ENCODE measurements around the gene SPINK2.

Gene SPINK2

DNA sequence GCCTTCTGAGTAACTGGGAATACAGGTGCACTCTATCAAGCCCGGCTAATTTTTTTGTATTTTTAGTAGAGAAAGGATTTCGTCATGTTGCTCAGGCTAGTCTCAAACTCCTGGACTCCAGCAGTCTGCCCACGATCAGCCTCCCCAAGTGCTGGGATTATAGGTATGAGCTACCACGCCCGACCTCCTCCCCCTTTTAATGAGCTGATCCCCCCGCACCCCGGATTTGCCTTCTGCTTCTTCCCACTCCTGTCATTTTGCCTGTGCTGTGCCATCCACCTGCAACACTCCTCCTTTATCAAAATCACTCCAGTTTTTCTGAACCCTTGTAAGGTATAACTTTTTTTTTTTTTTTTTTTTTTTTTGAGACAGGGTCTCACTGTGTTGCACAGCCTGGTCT lies 33.4 kb downstream of the SPINK2 start:
- no peak overlapping the region for H3K27ac ChIP-seq (ENCODE audit: insufficient read depth in 1 of 2, low read depth in 1 of 2, low read length in 2 of 2, poor library complexity in 1 of 2, severe bottlenecking in 2 of 2)
- POLR2A ChIA-PET, result no interaction called here
- DNase-seq, result no peak
- no peaks in the 10 kb centered on the region for H3K27me3 ChIP-seq (replicated peaks in 2 of 5; ENCODE audit: control insufficient read depth in 4 of 5, insufficient read depth in 5 of 5, low read length in 4 of 5)
- no peaks in the 10 kb centered on the region for H3K36me3 ChIP-seq (ENCODE audit: control insufficient read depth in 4 of 4, insufficient read depth in 4 of 4, low read length in 3 of 4)
- H3K4me1 ChIP-seq (ENCODE audit: control extremely low read depth in 1 of 4, control insufficient read depth in 4 of 4, insufficient read depth in 4 of 4, low read length in 3 of 4), result peaks cover 0 to 4% (median 3%) of the 10 kb centered on the region in 4 experiments
- no peak overlapping the region for H3K4me3 ChIP-seq (ENCODE audit: control insufficient read depth in 1 of 7, extremely low read depth in 1 of 7, insufficient read depth in 4 of 7, low read depth in 2 of 7, low read length in 6 of 7)
- CTCF ChIA-PET, result interaction anchor here (0.6 kb wide), 1 partner anchor 59 kb away, joined by 3 read pairs; no protein-coding TSS in a partner anchor
- peaks cover 0 to 2% (median 0%) of the 10 kb centered on the region in 5 experiments for H3K9me3 ChIP-seq (ENCODE audit: control extremely low read depth in 1 of 5, control insufficient read depth in 4 of 5, insufficient read depth in 2 of 5, low read depth in 1 of 5, low read length in 4 of 5)
- 96% methylated on average over 3 of the region's 7 CpGs for WGBS (ENCODE audit: insufficient coverage)

DNA sequence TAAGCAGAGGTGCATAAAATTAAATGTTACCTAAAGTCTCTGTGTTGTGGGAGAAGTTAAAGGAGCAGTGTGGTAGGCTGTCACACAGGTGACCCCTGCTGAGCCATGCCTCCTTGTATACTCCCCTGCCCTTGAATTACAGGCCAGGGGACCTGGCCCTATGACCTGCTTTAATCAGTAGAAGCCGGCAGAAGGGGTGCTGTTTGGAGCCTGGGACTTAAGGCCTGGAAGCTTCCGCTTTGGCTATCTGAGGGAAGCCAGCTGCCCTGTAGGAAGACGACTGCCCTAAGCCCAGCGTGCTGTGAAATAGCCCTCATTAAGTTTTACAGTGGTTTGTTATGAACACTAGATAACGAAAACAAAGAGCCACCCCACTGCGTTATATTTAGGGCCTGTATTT lies 34.1 kb downstream of the SPINK2 start:
- 98% methylated on average over 6 of the region's 6 CpGs for WGBS (ENCODE audit: insufficient coverage)

DNA sequence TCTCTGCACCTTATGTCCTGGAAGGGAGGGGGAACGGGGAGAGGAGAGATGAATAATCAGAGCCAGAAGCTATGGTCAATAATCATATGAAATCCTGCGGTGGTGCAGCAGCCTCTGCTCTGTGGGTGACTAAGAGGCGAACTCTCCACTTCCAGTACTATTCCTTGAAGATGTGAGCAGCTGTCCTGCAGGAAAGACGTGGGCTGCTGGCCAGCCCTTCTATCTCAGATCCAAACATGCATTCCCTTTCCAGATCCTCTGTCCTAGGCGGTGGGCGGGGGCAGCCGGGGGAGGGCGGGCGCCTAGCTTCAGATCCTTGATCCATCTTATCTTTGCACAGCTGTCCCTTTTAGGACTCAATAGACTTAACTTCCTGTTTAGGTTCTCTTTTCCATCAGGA lies 34.5 kb downstream of the SPINK2 start:
- Histone ChIP-seq H3K9me3 (ENCODE audit: control extremely low read depth in 1 of 5, control insufficient read depth in 4 of 5, insufficient read depth in 2 of 5, low read depth in 1 of 5, low read length in 4 of 5) (peaks cover 0 to 2% (median 0%) of the 10 kb centered on the region in 5 experiments), H3K27ac (ENCODE audit: insufficient read depth in 1 of 2, low read depth in 1 of 2, low read length in 2 of 2, poor library complexity in 1 of 2, severe bottlenecking in 2 of 2) (no peak overlapping the region), H3K4me3 (ENCODE audit: control insufficient read depth in 1 of 7, extremely low read depth in 1 of 7, insufficient read depth in 4 of 7, low read depth in 2 of 7, low read length in 6 of 7) (no peak overlapping the region), H3K27me3 (replicated peaks in 2 of 5; ENCODE audit: control insufficient read depth in 4 of 5, insufficient read depth in 5 of 5, low read length in 4 of 5) (no peaks in the 10 kb centered on the region), H3K4me1 (ENCODE audit: control extremely low read depth in 1 of 4, control insufficient read depth in 4 of 4, insufficient read depth in 4 of 4, low read length in 3 of 4) (peaks cover 0 to 4% (median 3%) of the 10 kb centered on the region in 4 experiments), H3K36me3 (ENCODE audit: control insufficient read depth in 4 of 4, insufficient read depth in 4 of 4, low read length in 3 of 4) (no peaks in the 10 kb centered on the region)
- WGBS (ENCODE audit: insufficient coverage), result 88% methylated on average over 8 of the region's 9 CpGs
- DNase-seq, result no peak
- ChIA-PET POLR2A (no interaction called here), CTCF (interaction anchor here (0.9 kb wide), 1 partner anchor 210 kb away, joined by 4 read pairs; no protein-coding TSS in a partner anchor)

More for the DNA sequence above, 34.1 kb downstream of the SPINK2 start:
- Histone ChIP-seq H3K9me3 (ENCODE audit: control extremely low read depth in 1 of 5, control insufficient read depth in 4 of 5, insufficient read depth in 2 of 5, low read depth in 1 of 5, low read length in 4 of 5) (peaks cover 0 to 2% (median 0%) of the 10 kb centered on the region in 5 experiments), H3K27me3 (replicated peaks in 2 of 5; ENCODE audit: control insufficient read depth in 4 of 5, insufficient read depth in 5 of 5, low read length in 4 of 5) (no peaks in the 10 kb centered on the region), H3K36me3 (ENCODE audit: control insufficient read depth in 4 of 4, insufficient read depth in 4 of 4, low read length in 3 of 4) (no peaks in the 10 kb centered on the region), H3K27ac (ENCODE audit: insufficient read depth in 1 of 2, low read depth in 1 of 2, low read length in 2 of 2, poor library complexity in 1 of 2, severe bottlenecking in 2 of 2) (no peak overlapping the region), H3K4me3 (ENCODE audit: control insufficient read depth in 1 of 7, extremely low read depth in 1 of 7, insufficient read depth in 4 of 7, low read depth in 2 of 7, low read length in 6 of 7) (no peak overlapping the region), H3K4me1 (ENCODE audit: control extremely low read depth in 1 of 4, control insufficient read depth in 4 of 4, insufficient read depth in 4 of 4, low read length in 3 of 4) (peaks cover 0 to 4% (median 3%) of the 10 kb centered on the region in 4 experiments)
- CTCF ChIA-PET, result interaction anchor here (0.6 to 0.9 kb wide), 2 partner anchors 58 to 211 kb away, joined by 3 to 4 read pairs; no protein-coding TSS in a partner anchor
- POLR2A ChIA-PET, result no interaction called here
- no peak for DNase-seq

DNA sequence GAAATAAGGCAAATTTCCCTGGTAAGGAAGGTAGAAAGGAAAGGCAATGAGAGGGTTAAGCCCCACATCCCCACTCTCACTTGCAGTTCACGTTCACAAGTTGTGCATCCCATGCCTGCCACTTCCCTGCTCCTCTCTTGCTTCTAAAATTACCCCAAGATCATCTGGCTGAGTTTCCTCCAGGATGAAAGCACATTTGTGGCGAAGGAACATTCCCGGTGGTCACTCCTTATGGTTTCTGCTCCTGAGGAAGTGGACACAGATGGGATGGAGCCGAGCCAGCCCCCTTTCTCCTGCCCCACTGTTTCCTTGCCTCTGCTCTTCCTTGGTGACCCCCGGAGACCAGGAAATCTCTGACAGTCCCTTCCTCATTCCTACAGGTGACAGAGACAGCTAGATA lies 37.5 kb downstream of the SPINK2 start:
- Histone ChIP-seq H3K27ac (ENCODE audit: insufficient read depth in 1 of 2, low read depth in 1 of 2, low read length in 2 of 2, poor library complexity in 1 of 2, severe bottlenecking in 2 of 2) (no peak overlapping the region), H3K4me3 (ENCODE audit: control insufficient read depth in 1 of 7, extremely low read depth in 1 of 7, insufficient read depth in 4 of 7, low read depth in 2 of 7, low read length in 6 of 7) (no peak overlapping the region), H3K9me3 (ENCODE audit: control extremely low read depth in 1 of 5, control insufficient read depth in 4 of 5, insufficient read depth in 2 of 5, low read depth in 1 of 5, low read length in 4 of 5) (peaks cover 0 to 2% (median 0%) of the 10 kb centered on the region in 5 experiments), H3K4me1 (ENCODE audit: control extremely low read depth in 1 of 4, control insufficient read depth in 4 of 4, insufficient read depth in 4 of 4, low read length in 3 of 4) (peaks cover 0 to 4% (median 3%) of the 10 kb centered on the region in 4 experiments), H3K36me3 (ENCODE audit: control insufficient read depth in 4 of 4, insufficient read depth in 4 of 4, low read length in 3 of 4) (no peaks in the 10 kb centered on the region), H3K27me3 (replicated peaks in 2 of 5; ENCODE audit: control insufficient read depth in 4 of 5, insufficient read depth in 5 of 5, low read length in 4 of 5) (no peaks in the 10 kb centered on the region)
- DNase-seq, result no peak
- WGBS (ENCODE audit: insufficient coverage), result 83% methylated on average over 3 of the region's 5 CpGs
- POLR2A ChIA-PET, result no interaction called here
- CTCF ChIA-PET, result no interaction called here

DNA sequence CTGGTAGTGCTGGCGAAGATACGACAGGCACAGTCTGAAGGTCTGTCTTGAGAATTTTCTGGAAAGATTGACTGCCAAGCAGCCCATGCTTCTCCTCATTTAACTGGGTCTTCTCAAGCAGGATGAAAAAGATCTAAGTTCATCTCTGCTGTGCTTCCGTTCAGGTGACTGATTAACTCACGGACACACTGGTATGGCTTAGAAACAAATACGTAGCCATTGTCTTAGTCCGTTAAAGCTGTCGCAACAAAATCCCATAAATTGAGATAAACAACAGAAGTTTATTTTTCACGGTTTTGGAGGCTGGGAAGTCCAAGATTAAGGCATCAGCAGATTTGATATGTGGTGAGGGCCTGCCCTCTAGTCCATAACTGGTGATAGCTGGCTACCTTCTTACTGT lies 39.5 kb downstream of the SPINK2 start:
- Histone ChIP-seq H3K9me3 (ENCODE audit: control extremely low read depth in 1 of 5, control insufficient read depth in 4 of 5, insufficient read depth in 2 of 5, low read depth in 1 of 5, low read length in 4 of 5) (no peaks in the 10 kb centered on the region), H3K36me3 (ENCODE audit: control insufficient read depth in 4 of 4, insufficient read depth in 4 of 4, low read length in 3 of 4) (no peaks in the 10 kb centered on the region), H3K27ac (ENCODE audit: insufficient read depth in 1 of 2, low read depth in 1 of 2, low read length in 2 of 2, poor library complexity in 1 of 2, severe bottlenecking in 2 of 2) (no peak overlapping the region), H3K4me3 (ENCODE audit: control insufficient read depth in 1 of 7, extremely low read depth in 1 of 7, insufficient read depth in 4 of 7, low read depth in 2 of 7, low read length in 6 of 7) (no peak overlapping the region), H3K4me1 (ENCODE audit: control extremely low read depth in 1 of 4, control insufficient read depth in 4 of 4, insufficient read depth in 4 of 4, low read length in 3 of 4) (no peaks in the 10 kb centered on the region), H3K27me3 (replicated peaks in 2 of 5; ENCODE audit: control insufficient read depth in 4 of 5, insufficient read depth in 5 of 5, low read length in 4 of 5) (no peaks in the 10 kb centered on the region)
- ChIA-PET CTCF (interaction anchor here (1.0 to 1.6 kb wide), 2 partner anchors 16 to 18 kb away, joined by 3 to 5 read pairs; no protein-coding TSS in a partner anchor), POLR2A (no interaction called here)
- no peak for DNase-seq
- WGBS (ENCODE audit: insufficient coverage), result 96% methylated on average over 8 of the region's 8 CpGs

DNA sequence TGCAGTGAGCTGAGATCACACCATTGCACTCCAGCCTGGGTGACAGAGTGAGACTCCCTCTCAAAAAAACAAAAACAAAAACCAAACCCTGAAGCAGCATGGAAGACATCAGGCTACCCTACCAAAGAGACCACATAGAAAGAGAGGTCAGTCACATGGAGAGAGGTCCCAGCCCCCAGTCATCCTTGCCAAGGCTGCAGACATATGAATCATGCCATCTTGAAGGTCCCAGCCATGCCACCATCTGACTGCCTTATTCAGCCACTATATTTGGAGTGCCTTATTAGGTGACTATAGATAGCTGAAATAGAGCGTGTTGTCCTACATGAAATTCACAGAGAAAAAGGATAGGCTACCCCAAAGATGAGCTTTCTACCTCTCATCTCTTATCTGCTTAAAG lies 48.2 kb downstream of the SPINK2 start:
- peaks cover 0 to under 1% (median 0%) of the 10 kb centered on the region in 4 experiments for H3K4me1 ChIP-seq (ENCODE audit: control extremely low read depth in 1 of 4, control insufficient read depth in 4 of 4, insufficient read depth in 4 of 4, low read length in 3 of 4)
- CTCF ChIA-PET, result interaction anchor here (0.6 kb wide), 1 partner anchor 14 kb away, joined by 3 read pairs; no protein-coding TSS in a partner anchor
- 100% methylated on average over 1 of the region's 1 CpG for WGBS (ENCODE audit: insufficient coverage)

DNA sequence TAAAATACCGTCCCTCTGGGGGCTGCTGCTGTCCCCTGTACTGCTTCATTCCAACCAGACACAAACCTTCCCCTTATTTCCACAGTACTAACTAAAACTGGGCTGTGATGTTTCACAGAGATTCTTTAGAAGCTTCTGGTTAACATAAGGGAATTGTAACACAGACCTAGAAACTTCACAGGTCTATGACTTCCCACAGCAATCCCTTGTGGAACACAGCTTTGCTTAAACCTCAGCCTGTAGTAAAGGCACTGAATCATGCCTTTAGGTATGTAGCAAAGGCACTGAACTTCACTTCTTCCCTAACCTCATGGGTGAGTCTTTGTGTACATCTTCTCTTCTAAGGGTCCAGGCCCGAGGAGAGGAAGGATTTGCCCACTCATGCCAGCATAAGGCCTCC lies 49.4 kb downstream of the SPINK2 start:
- DNase-seq, result no peak
- H3K36me3 ChIP-seq (ENCODE audit: control insufficient read depth in 4 of 4, insufficient read depth in 4 of 4, low read length in 3 of 4), result no peaks in the 10 kb centered on the region
- H3K9me3 ChIP-seq (ENCODE audit: control extremely low read depth in 1 of 5, control insufficient read depth in 4 of 5, insufficient read depth in 2 of 5, low read depth in 1 of 5, low read length in 4 of 5), result no peaks in the 10 kb centered on the region
- CTCF ChIA-PET, result interaction anchor here (0.6 to 1.4 kb wide), 2 partner anchors 9 to 501 kb away, joined by 3 to 5 read pairs; no protein-coding TSS in a partner anchor
- H3K27ac ChIP-seq (ENCODE audit: insufficient read depth in 1 of 2, low read depth in 1 of 2, low read length in 2 of 2, poor library complexity in 1 of 2, severe bottlenecking in 2 of 2), result no peak overlapping the region
- H3K27me3 ChIP-seq (replicated peaks in 2 of 5; ENCODE audit: control insufficient read depth in 4 of 5, insufficient read depth in 5 of 5, low read length in 4 of 5), result no peaks in the 10 kb centered on the region
- POLR2A ChIA-PET, result no interaction called here
- WGBS (ENCODE audit: insufficient coverage), result 100% methylated on average over 2 of the region's 2 CpGs
- peaks cover 0 to 3% (median 0%) of the 10 kb centered on the region in 4 experiments for H3K4me1 ChIP-seq (ENCODE audit: control extremely low read depth in 1 of 4, control insufficient read depth in 4 of 4, insufficient read depth in 4 of 4, low read length in 3 of 4)
- no peak overlapping the region for H3K4me3 ChIP-seq (ENCODE audit: control insufficient read depth in 1 of 7, extremely low read depth in 1 of 7, insufficient read depth in 4 of 7, low read depth in 2 of 7, low read length in 6 of 7)

More for the DNA sequence above, 48.2 kb downstream of the SPINK2 start:
- Histone ChIP-seq H3K4me3 (ENCODE audit: control insufficient read depth in 1 of 7, extremely low read depth in 1 of 7, insufficient read depth in 4 of 7, low read depth in 2 of 7, low read length in 6 of 7) (no peak overlapping the region), H3K27me3 (replicated peaks in 2 of 5; ENCODE audit: control insufficient read depth in 4 of 5, insufficient read depth in 5 of 5, low read length in 4 of 5) (no peaks in the 10 kb centered on the region), H3K36me3 (ENCODE audit: control insufficient read depth in 4 of 4, insufficient read depth in 4 of 4, low read length in 3 of 4) (no peaks in the 10 kb centered on the region), H3K27ac (ENCODE audit: insufficient read depth in 1 of 2, low read depth in 1 of 2, low read length in 2 of 2, poor library complexity in 1 of 2, severe bottlenecking in 2 of 2) (no peak overlapping the region), H3K9me3 (ENCODE audit: control extremely low read depth in 1 of 5, control insufficient read depth in 4 of 5, insufficient read depth in 2 of 5, low read depth in 1 of 5, low read length in 4 of 5) (no peaks in the 10 kb centered on the region)
- POLR2A ChIA-PET, result no interaction called here
- DNase-seq, result no peak
